DMS79 treated with DMSO at 0.1 percent for 48 hours (cell line): ENCODE results near the gene NSD1.
A peak's percentile ranks its signal among the peaks of the same experiment; 100 is the strongest.
"Not testable (repeated sequence)": the region's sequence is repeated elsewhere in the genome, so short reads cannot be mapped to it uniquely, and the experiment has no call there.

Experiments
- DNase-seq: peaks from one replicate; lab custom pipeline; 2025; lab: John Stamatoyannopoulos, UW

The NSD1 gene

DNA sequence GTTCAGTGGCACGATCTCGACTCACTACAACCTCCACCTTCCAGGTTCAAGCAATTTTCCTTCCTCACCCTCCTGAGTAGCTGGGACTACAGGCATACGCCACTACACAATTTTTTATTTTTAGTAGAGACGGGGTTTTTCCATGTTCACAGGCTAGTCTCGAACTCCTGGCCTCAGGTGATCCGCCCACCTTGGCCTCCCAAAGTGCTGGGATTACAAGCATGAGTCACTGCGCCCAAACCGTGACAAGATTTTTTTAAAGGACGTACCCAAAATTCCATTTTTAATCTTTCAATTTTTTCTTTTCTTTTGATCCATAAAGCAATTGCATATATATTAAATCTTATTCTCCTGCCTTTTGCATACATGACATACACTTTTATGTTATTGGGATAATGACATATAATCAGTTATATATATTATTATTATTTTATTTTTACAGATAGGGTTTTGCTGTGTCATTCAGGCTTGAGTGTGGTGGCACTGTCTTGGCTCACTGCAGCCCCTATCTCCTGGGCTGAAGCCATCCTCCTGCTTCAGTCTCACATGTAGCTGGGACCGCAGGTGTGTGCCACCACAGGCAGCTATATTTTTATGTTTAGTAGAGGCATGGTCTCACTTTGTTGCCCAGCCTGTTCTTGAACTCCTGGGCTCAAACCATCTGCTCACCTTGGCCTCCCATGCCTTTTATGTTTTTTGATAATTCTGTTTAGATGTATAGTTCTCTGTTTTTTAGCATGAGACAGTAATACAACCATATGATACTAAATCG, 98.1 kb downstream of the NSD1 start:
- DNase-seq = no peak

GRCh38 chr5:177232358-177232757, 98.8 kb downstream of the NSD1 start:
- no peak for DNase-seq

- DNase-seq = no peak
These were observed 99.2 kb downstream of the NSD1 start for GRCh38 chr5:177232761-177233160.

- DNase-seq = no peak
These were observed 99.6 kb downstream of the NSD1 start for GRCh38 chr5:177233206-177233605.

GRCh38 chr5:177233802-177234201, 100.2 kb downstream of the NSD1 start:
- DNase-seq = no peak

DNA sequence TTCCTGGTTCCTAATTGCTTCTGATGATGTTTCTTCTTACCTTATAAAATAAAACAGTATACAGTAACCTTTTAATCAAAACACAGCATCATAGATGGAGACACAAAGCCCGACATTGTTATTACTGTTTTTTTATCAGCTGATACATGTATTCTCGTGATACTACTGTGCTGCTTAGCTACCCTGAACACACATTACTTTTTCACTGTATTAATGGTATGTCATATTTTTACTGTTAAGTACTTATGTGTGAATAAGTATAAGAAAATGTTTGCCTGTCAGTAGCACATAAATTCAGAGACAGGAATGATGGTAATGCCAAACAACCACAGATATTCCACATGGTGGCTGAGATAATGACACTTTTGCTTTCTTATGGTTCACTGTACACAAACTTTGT, 101.3 kb downstream of the NSD1 start:
- no peak for DNase-seq

- no peak for DNase-seq
These were observed 108.2 kb downstream of the NSD1 start for GRCh38 chr5:177241768-177242167.

- DNase-seq = no peak
These were observed 108.7 kb downstream of the NSD1 start for GRCh38 chr5:177242304-177242703.

- no peak for DNase-seq
These were observed 116.4 kb downstream of the NSD1 start for GRCh38 chr5:177249761-177250537.

GRCh38 chr5:177253252-177253651, 119.7 kb downstream of the NSD1 start:
- no peak for DNase-seq

DNA sequence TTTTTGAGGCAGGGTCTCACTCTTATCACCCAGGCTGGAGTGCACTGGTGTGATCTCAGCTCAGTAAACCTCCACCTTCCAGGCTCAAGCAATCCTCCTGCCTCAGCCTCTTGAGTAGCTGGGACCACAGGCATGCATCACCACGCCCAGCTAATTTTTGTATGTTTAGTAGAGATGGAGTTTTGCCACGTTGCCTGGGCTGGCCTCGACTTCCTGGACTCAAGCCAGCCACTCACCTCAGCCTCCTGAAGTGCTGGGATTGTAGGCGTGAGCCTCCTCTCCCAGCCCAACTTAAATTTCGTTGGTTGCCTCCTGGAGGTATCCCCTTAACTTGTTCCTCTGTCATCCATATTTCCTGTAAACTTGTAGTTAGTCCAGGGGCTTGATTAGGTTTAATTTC, 122.7 kb downstream of the NSD1 start:
- peak; percentile 0 for DNase-seq

GRCh38 chr5:177258711-177259110, 125.1 kb downstream of the NSD1 start:
- DNase-seq = not testable (repeated sequence)

DNA sequence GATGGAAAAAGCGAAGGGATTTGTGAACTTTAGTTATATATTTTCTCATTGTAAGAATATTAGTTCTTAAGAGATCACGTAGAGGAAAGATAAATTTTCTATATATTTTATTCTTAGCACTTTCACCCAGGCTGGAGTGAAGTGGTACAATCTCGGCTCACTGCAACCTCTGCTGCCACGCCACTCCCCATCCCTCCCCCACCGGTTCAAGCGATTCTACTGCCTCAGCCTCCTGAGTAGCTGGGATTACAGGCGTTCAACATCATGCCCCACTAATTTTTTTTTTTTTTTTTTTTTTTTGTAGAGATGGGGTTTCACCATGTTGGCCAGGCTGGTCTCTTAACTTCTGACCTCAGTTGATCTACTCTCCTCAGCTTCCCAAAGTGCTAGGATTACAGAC, 127.4 kb downstream of the NSD1 start:
- no peak for DNase-seq

DNA sequence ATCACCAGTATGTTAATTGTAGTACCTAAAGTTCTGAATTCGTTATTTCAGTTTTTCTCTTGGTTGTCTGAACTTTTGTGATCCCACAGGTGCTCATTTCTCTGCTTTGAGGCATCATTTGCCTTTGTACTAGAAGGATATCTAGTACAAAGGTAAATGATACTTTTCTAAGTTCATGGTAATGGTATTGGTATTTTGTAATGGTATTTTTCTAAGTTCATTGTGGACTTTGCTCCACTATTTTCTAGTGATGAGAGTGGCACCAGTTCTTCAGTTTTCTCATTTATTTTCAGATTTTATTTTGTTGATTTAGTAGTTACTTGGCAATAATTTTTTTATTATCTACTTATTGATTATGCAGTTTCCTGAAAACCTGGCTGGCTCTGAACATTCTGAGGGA, 127.9 kb downstream of the NSD1 start:
- no peak for DNase-seq

DNA sequence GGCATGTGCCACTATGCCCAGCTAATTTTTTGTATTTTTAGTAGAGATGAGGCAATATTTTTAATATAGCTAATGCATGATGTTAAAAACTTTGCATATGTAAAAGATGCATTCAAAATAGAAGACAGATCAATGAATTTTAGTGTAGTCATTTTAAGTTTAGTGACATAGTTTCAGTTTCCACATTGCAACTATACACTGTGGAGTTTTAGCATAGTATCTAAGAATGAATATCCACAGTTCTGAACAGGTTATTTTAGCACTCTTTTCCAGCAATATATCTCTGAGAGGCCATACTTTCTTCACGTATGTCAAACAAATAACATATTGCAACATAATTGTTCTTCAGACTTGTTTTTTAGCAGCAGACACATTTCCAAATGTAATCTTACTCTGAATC, 130.6 kb downstream of the NSD1 start:
- no peak for DNase-seq

DNA sequence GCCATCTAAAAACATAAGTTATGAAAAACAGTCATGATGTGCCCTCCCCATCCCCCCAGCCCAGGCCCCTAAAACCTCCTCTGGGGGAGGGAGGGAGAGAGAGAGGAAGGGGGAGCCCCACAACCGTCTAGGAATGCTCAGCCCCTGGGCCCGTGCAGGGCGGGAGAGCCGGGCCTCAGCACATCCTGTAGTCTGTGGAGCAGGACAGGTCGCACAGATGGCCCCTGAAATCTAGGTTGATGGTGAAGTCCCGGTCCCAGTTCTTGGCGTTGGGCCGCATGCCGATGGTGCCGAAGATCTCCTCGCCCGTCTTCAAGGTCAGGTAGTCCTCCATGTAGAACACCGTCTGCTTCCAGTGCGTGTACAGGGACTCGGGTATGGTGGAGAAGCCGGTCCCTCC, 131.8 kb downstream of the NSD1 start:
- DNase-seq = no peak

- no peak for DNase-seq
These were observed 135.8 kb downstream of the NSD1 start for GRCh38 chr5:177269232-177269895.

DNA sequence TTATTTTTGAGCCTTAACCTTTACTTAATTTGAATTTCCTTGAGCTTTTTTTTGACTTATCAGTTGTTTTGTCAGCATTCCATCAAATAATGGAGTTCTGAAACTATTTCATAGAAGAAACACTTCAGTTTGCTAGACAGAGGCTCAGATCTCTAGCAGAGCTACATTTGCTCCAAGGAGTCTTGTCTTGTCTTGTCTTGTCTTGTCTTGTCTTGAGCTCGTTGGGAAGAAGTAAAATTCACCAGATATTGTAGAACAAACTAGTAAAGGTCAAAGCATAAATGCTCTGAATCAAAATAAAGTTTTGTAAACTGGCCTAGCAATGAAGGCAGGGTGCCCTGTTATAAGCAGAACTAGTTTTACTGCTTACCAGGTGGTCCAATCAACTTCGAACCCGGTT, 136.4 kb downstream of the NSD1 start:
- DNase-seq = no peak

- no peak for DNase-seq
These were observed 137.1 kb downstream of the NSD1 start for GRCh38 chr5:177270653-177271052.

GRCh38 chr5:177271113-177271512, 137.5 kb downstream of the NSD1 start:
- DNase-seq = no peak

DNA sequence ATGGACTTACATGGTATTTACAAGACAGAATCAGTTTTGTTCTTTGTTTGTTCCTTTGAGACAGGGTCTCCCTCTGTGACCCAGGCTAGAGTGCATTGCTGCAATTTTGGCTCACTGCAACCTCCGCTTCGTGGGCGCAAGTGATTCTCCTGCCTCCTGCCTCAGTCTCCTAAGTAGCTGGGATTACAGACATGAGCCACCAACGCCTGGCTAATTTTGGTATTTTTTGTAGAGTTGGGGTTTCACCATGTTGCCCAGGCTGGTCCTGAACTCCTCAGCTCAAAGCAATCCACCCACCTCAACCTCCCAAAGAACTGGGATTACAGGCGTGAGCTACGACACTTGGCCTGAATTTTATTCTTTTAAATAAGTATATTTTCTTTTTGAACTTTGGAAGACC, 142.3 kb downstream of the NSD1 start:
- DNase-seq = no peak

GRCh38 chr5:177276886-177277285, 143.3 kb downstream of the NSD1 start:
- no peak for DNase-seq

GRCh38 chr5:177288191-177288590, 154.6 kb downstream of the NSD1 start:
- no peak for DNase-seq
